ENCODE data around the gene ANKRD33B. TPM values are rescaled to one million over a fixed set of nuclear protein-coding genes. Genes with fewer than 3 reads are reported as not detected.

ANKRD33B gene
- total RNA-seq, 1 experiment from 2014 or later, result 0.75 TPM

- ChIA-PET CTCF (interaction anchor here (0.6 kb wide), 1 partner anchor 8 kb away, joined by 7 read pairs; no protein-coding TSS in a partner anchor), POLR2A (ENCODE audit: low non-redundant PET) (no interaction called here)
- Histone ChIP-seq H3K9me3 (ENCODE audit: low read depth, low read length, poor library complexity, severe bottlenecking) (no peaks in the 10 kb centered on the region), H3K4me1 (ENCODE audit: insufficient read depth, low read length, poor library complexity, severe bottlenecking) (peaks cover 6% of the 10 kb centered on the region), H3K4me3 (ENCODE audit: low read depth, low read length, poor library complexity, severe bottlenecking) (no peak overlapping the region), H3K27me3 (replicated peaks; ENCODE audit: insufficient read depth, low read depth, low read length, poor library complexity) (no peaks in the 10 kb centered on the region), H3K27ac (ENCODE audit: low read depth, low read length, poor library complexity, severe bottlenecking) (no peak overlapping the region), H3K36me3 (ENCODE audit: insufficient read depth, low read length, poor library complexity, severe bottlenecking) (no peaks in the 10 kb centered on the region)
- no TSS peak for BruUV-seq (replicated peaks)
- no peak for TF ChIP-seq EZH2 (IDR thresholded peaks at IDR 0.05; ENCODE audit: borderline replicate concordance, low read depth, low read length, poor library complexity, severe bottlenecking)
- no peak for TF ChIP-seq CTCF (conservative IDR thresholded peaks at IDR 0.05; ENCODE audit: low read depth, low read length)
- intact Hi-C loops (cut with micrococcal nuclease; ENCODE audit: unreplicated experiment), result no loop called here
- peak; percentile 57 for DNase-seq (ENCODE audit: low spot score)
Measured at GRCh38 chr5:10533226-10533625, 30.6 kb upstream of the ANKRD33B start.

DNA sequence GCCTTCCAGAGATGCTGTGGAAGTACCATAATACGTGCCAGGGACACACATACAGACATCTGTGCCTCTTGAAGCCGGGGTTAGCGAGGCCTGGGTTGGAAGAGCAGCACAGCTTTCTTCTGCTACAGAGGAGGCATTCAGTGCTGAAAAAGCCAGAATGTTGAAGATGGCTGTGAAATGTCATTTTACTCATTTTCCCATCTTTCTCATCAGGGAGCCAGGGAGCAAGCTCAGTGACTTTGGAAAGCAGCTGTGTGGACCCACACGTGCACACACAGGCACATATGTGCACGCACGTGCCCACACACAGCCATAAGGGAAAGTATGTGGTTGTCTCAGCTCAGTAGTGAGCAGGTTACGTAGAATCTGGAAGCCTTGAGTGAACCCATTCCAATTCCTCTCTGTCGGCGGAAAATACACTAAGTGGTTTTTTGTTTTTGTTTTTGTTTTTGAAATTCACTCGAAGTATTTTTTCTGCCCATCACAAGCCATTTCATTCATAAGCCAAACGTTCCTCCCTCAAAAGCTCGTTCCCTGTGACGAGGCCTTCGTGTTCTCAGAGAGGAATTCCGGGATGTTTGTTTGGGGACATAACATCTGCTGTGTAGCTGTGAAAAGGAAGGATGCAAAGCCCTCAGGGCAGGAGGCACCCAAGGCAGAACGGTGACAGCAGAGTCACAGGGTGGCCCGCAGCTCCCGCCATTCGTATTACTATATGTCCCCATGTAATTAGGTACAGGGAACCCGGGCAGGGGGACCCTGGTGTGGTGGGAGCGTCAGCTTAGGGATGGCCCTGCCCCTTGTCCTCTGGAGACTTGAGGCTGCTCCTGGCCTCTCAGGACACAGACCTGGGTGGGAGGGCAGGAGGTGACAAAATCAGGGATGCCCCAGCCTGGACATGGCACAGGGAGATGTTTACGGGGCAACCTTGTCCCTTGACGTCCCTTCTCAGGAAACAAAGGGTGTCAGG lies 29.0 kb upstream of the ANKRD33B start:
- intact Hi-C loops (cut with micrococcal nuclease; ENCODE audit: unreplicated experiment), result no loop called here
- H3K4me1 ChIP-seq (ENCODE audit: insufficient read depth, low read length, poor library complexity, severe bottlenecking), result peaks cover 6% of the 10 kb centered on the region
- no TSS peak for BruUV-seq (replicated peaks)
- DNase-seq (ENCODE audit: low spot score), result no peak
- POLR2A ChIA-PET (ENCODE audit: low non-redundant PET), result no interaction called here
- peaks cover 13% of the 10 kb centered on the region for H3K27me3 ChIP-seq (replicated peaks; ENCODE audit: insufficient read depth, low read depth, low read length, poor library complexity)
- TF ChIP-seq EZH2 (IDR thresholded peaks at IDR 0.05; ENCODE audit: borderline replicate concordance, low read depth, low read length, poor library complexity, severe bottlenecking) (no peak), CTCF (conservative IDR thresholded peaks at IDR 0.05; ENCODE audit: low read depth, low read length) (no peak)
- H3K27ac ChIP-seq (ENCODE audit: low read depth, low read length, poor library complexity, severe bottlenecking), result no peak overlapping the region
- no peaks in the 10 kb centered on the region for H3K36me3 ChIP-seq (ENCODE audit: insufficient read depth, low read length, poor library complexity, severe bottlenecking)
- CTCF ChIA-PET, result no interaction called here
- no peak overlapping the region for H3K4me3 ChIP-seq (ENCODE audit: low read depth, low read length, poor library complexity, severe bottlenecking)
- no peaks in the 10 kb centered on the region for H3K9me3 ChIP-seq (ENCODE audit: low read depth, low read length, poor library complexity, severe bottlenecking)

DNA sequence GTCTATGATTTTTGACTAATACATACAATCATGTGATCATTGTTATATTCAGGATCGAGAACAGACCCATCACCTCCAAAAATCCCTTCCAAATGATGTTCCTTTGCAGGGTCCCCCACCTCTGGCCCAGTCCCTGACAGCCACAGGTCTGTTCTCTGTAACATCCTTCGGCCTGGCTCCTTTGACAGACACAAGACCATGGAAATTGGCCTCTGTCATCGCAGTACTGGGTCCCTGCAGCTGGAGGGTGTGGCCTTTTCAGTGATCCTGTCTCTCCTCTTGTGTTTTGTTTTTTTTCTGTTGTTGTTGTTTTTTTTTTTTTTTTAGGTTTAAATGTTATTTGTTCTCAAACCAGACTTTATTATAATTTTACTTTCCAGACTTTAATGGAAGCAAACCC lies 27.4 kb upstream of the ANKRD33B start:
- Histone ChIP-seq H3K36me3 (ENCODE audit: insufficient read depth, low read length, poor library complexity, severe bottlenecking) (no peaks in the 10 kb centered on the region), H3K9me3 (ENCODE audit: low read depth, low read length, poor library complexity, severe bottlenecking) (no peaks in the 10 kb centered on the region), H3K4me3 (ENCODE audit: low read depth, low read length, poor library complexity, severe bottlenecking) (no peak overlapping the region), H3K27ac (ENCODE audit: low read depth, low read length, poor library complexity, severe bottlenecking) (no peak overlapping the region), H3K27me3 (replicated peaks; ENCODE audit: insufficient read depth, low read depth, low read length, poor library complexity) (peaks cover 13% of the 10 kb centered on the region), H3K4me1 (ENCODE audit: insufficient read depth, low read length, poor library complexity, severe bottlenecking) (peaks cover 6% of the 10 kb centered on the region)
- intact Hi-C loops (cut with micrococcal nuclease; ENCODE audit: unreplicated experiment), result no loop called here
- ChIA-PET POLR2A (ENCODE audit: low non-redundant PET) (no interaction called here), CTCF (no interaction called here)
- no peak for DNase-seq (ENCODE audit: low spot score)
- TF ChIP-seq EZH2 (IDR thresholded peaks at IDR 0.05; ENCODE audit: borderline replicate concordance, low read depth, low read length, poor library complexity, severe bottlenecking), result no peak
- no peak for TF ChIP-seq CTCF (conservative IDR thresholded peaks at IDR 0.05; ENCODE audit: low read depth, low read length)
- no TSS peak for BruUV-seq (replicated peaks)

All from A673 (cell line).